Measurements from ENCODE around the gene SULT6B1.

GRCh38 chr2:37181726-37182684 is 6.5 kb downstream of the SULT6B1 start:
- TF ChIP-seq CTCF (IDR thresholded peaks at IDR 0.05) (no peak), ZFX (IDR thresholded peaks at IDR 0.05; ENCODE audit: borderline replicate concordance) (no peak)

Measured in 22Rv1 (cell line).